GM19455 (cell line): ENCODE measurements around the gene AIPL1.

Experiments
- ATAC-seq: cut with Tn5 transposase; IDR thresholded peaks from one replicate; pipeline ENCODE4 v1.9.1; 2021; ENCODE audit not compliant: unreplicated experiment

The AIPL1 gene

GRCh38 chr17:6450926-6451832 is 16.3 kb upstream of the AIPL1 start:
- ATAC-seq, result no peak

- ATAC-seq, result no peak
Measured at GRCh38 chr17:6449307-6449706, 14.4 kb upstream of the AIPL1 start.

- no peak for ATAC-seq
Measured at GRCh38 chr17:6448473-6448872, 13.6 kb upstream of the AIPL1 start.

GRCh38 chr17:6446516-6447100 is 11.7 kb upstream of the AIPL1 start:
- no peak for ATAC-seq

- ATAC-seq, result no peak
Measured at GRCh38 chr17:6444571-6445335, 9.8 kb upstream of the AIPL1 start.

- peak; percentile 96 for ATAC-seq
Measured at GRCh38 chr17:6443692-6444570, 9.0 kb upstream of the AIPL1 start, which contains the start of gene PIMREG. PIMREG (plus strand) TSS chr17:6444455; CDS start chr17:6445111, 656 bp downstream.

GRCh38 chr17:6442775-6443174 is 7.9 kb upstream of the AIPL1 start:
- no peak for ATAC-seq

GRCh38 chr17:6439951-6440350 is 5.0 kb upstream of the AIPL1 start:
- ATAC-seq, result no peak

GRCh38 chr17:6437956-6438355 is 3.0 kb upstream of the AIPL1 start:
- no peak for ATAC-seq

GRCh38 chr17:6437466-6437865 is 2.5 kb upstream of the AIPL1 start:
- no peak for ATAC-seq

GRCh38 chr17:6435968-6436367 is 1.0 kb upstream of the AIPL1 start:
- ATAC-seq, result no peak

GRCh38 chr17:6430769-6431168 is 4.2 kb downstream of the AIPL1 start:
- ATAC-seq, result no peak

GRCh38 chr17:6429266-6429665 is 5.7 kb downstream of the AIPL1 start:
- ATAC-seq, result no peak

GRCh38 chr17:6428207-6428965 is 6.5 kb downstream of the AIPL1 start:
- no peak for ATAC-seq

- no peak for ATAC-seq
Measured at GRCh38 chr17:6427279-6427781, 7.6 kb downstream of the AIPL1 start.

GRCh38 chr17:6426356-6427101 is 8.4 kb downstream of the AIPL1 start:
- ATAC-seq, result no peak

GRCh38 chr17:6425407-6425806 is 9.5 kb downstream of the AIPL1 start:
- ATAC-seq, result no peak

- ATAC-seq, result no peak
Measured at GRCh38 chr17:6423931-6424330, 11.0 kb downstream of the AIPL1 start.

GRCh38 chr17:6422654-6423241 is 12.2 kb downstream of the AIPL1 start:
- no peak for ATAC-seq
